HL-60 (cell line): ENCODE data around the gene FAM3A.

Source experiments
- CTCF ChIP-seq: IDR thresholded peaks from one replicate; pipeline ENCODE4 v1.5.1; 2011; ENCODE audit warnings: low read length, control low read depth, inconsistent platforms; ENCODE audit not compliant: insufficient read depth
- GABPA ChIP-seq: IDR thresholded peaks from 2 replicates; pipeline ENCODE4 v1.6.1; 2012; ENCODE audit warnings: low read depth
- POLR2AphosphoS5 ChIP-seq: IDR thresholded peaks from 2 replicates; pipeline ENCODE4 v1.6.1; 2012; ENCODE audit warnings: low read depth
- REST ChIP-seq: IDR thresholded peaks from 2 replicates; pipeline ENCODE4 v1.6.1; 2012; ENCODE audit warnings: low read depth; ENCODE audit not compliant: insufficient replicate concordance

DNA sequence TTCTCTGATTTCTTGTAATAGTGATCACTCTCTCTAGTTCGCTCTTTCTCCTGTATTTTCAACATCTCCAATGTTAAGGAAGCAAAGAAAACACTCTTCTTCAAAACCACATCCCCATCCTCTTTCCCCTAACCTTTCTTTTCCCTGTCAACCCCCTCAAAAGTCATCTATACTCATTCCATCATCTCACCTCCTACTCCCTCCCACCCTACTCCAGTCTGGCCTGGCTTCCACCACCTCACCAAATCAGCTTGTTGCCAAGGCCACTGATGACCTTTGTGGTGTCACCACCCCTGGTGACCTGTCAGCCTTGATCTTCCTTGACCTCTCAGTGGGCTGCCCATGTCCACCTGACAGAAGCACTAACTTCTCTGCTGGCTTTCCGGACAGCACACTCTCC, 2.3 kb downstream of the FAM3A start:
- TF ChIP-seq GABPA, result no peak
- TF ChIP-seq REST, result no peak
- TF ChIP-seq CTCF, result no peak
- TF ChIP-seq POLR2AphosphoS5, result no peak
